Kidney (tissue), 14 donors: ENCODE data around the gene CD200R1L. TPM values are rescaled to one million over a fixed set of nuclear protein-coding genes. Genes with fewer than 3 reads are reported as not detected.

Experiments used
- DNase-seq, 5 donors: peaks; one replicate each; pipeline ENCODE4 v3.0.0-alpha.2; 2013 to 2020
- FAIRE-seq: peaks from 2 replicates; lab custom pipeline; 2012; peaks lifted over from hg19 to GRCh38; lab: Jason Lieb, UNC
- H3K27ac ChIP-seq, 2 donors: one replicate each; pipeline ENCODE4 v1.7.0; 2013; ENCODE audit warnings: low read depth in 2 of 2, low read length in 2 of 2, inconsistent platforms in 1 of 2
- H3K27me3 ChIP-seq: one replicate; pipeline ENCODE4 v1.7.1; 2013; ENCODE audit warnings: low read length, inconsistent platforms; ENCODE audit not compliant: control insufficient read depth, insufficient read depth
- H3K36me3 ChIP-seq, 3 donors: one replicate each; pipeline versions ENCODE4 v1.7.0 to v1.7.1; 2013; ENCODE audit warnings: low read length in 3 of 3, control low read depth in 1 of 3, inconsistent platforms in 1 of 3; ENCODE audit not compliant: insufficient read depth in 3 of 3, control insufficient read depth in 2 of 3
- H3K4me1 ChIP-seq, 3 donors: one replicate each; pipeline versions ENCODE4 v1.7.0 to v1.7.1; 2013; ENCODE audit warnings: low read length in 3 of 3, inconsistent platforms in 1 of 3, low read depth in 1 of 3; ENCODE audit not compliant: control insufficient read depth in 2 of 3, insufficient read depth in 2 of 3
- H3K4me3 ChIP-seq, 3 donors: one replicate each; pipeline versions ENCODE4 v1.7.0 to v1.8.1; 2013; ENCODE audit warnings: low read length in 3 of 3, control low read depth in 1 of 3, inconsistent platforms in 1 of 3
- H3K9ac ChIP-seq, 3 donors: one replicate each; pipeline versions ENCODE4 v1.7.0 to v1.7.1; 2013; ENCODE audit warnings: low read length in 3 of 3, control low read depth in 1 of 3, inconsistent platforms in 1 of 3
- H3K9me3 ChIP-seq, 3 donors: one replicate each; pipeline versions ENCODE4 v1.7.0 to v1.7.1; 2013; ENCODE audit warnings: low read length in 3 of 3, control low read depth in 1 of 3, inconsistent platforms in 1 of 3; ENCODE audit not compliant: control insufficient read depth in 2 of 3, insufficient read depth in 1 of 3
- CTCF ChIP-seq: IDR thresholded peaks from 3 replicates; pipeline ENCODE4 v1.5.1; 2012; ENCODE audit warnings: mild to moderate bottlenecking, moderate library complexity, borderline replicate concordance; ENCODE audit not compliant: insufficient read depth; ENCODE audit errors: extremely low read depth
- intact Hi-C: fragments of 100-400 bp; cut with DNase I; formaldehyde crosslinking; loops from one replicate; pipeline ENCODE4 v1.11.1; 2022
- polyA plus RNA-seq: library from polyadenylated mRNA; stranded (reverse); fragments of 350-450 nt; fragmentation: Illumina TruSeq; extraction: RNeasy Lipid Tissue Mini Kit (QIAGEN cat#74804); gene quantifications from one replicate; pipeline ENCODE4 v1.2.3, GENCODE V29; 2014; ENCODE audit warnings: low read depth, low replicate concordance; ENCODE audit not compliant: insufficient read depth
- total RNA-seq: library from RNA; stranded (reverse); fragmentation: NEBNext Ultra II Directional; extraction: Animal tissue kit (Norgen Biotek cat#: 25700); gene quantifications from one replicate; pipeline ENCODE4 v1.2.1, GENCODE V29; 2021
- donor health status: control.
- donor health status: control.
- donor health status: control.
- donor health status: control.
- donor health status: control.
- donor health status: DM: yes; HTN: yes; CAD: no.
- donor health status: Normal renal cell carcinoma (clear cell type).

CD200R1L gene
- total and polyA plus RNA-seq, 2 donors from 2014 or later, result not detected

- Histone ChIP-seq H3K36me3 (no peaks in the 10 kb centered on the region), H3K9me3 (no peaks in the 10 kb centered on the region), H3K27ac (no peak overlapping the region), H3K9ac (no peak overlapping the region), H3K4me3 (no peak overlapping the region), H3K27me3 (no peaks in the 10 kb centered on the region), H3K4me1 (peaks cover 0 to 3% (median 2%) of the 10 kb centered on the region in 3 donors)
- no peak for TF ChIP-seq CTCF
- peak in 1 of 5 donors; percentile 67 for DNase-seq
- intact Hi-C loops, result no loop called here
- peak; percentile 38 for FAIRE-seq
Measured at GRCh38 chr3:112808136-112808535, 38.5 kb downstream of the CD200R1L start.

DNA sequence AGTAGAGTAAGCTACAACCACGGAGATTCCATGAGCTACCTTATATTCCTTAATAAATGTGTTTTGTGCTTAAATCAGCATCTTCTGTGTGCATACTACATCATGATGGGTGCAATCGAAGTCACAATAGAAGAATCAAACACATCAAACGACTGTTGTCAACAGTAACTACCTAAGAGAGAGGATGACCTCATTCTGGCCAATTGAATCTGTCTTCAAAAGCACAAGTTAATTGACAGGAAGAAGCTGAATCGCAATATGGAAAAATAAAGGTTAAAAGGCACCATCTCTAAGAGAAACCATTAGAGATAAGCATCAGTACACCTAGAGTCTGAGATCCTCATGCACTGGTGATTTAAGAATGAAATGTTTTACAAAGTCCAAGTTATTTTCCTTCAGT lies 39.0 kb downstream of the CD200R1L start:
- DNase-seq (no peak), FAIRE-seq (no peak)
- Histone ChIP-seq H3K9ac (no peak overlapping the region), H3K4me3 (no peak overlapping the region), H3K4me1 (peaks cover 0 to 3% (median 2%) of the 10 kb centered on the region in 3 donors), H3K36me3 (no peaks in the 10 kb centered on the region), H3K27me3 (no peaks in the 10 kb centered on the region), H3K27ac (no peak overlapping the region), H3K9me3 (no peaks in the 10 kb centered on the region)
- intact Hi-C loops, result no loop called here
- TF ChIP-seq CTCF, result no peak

DNA sequence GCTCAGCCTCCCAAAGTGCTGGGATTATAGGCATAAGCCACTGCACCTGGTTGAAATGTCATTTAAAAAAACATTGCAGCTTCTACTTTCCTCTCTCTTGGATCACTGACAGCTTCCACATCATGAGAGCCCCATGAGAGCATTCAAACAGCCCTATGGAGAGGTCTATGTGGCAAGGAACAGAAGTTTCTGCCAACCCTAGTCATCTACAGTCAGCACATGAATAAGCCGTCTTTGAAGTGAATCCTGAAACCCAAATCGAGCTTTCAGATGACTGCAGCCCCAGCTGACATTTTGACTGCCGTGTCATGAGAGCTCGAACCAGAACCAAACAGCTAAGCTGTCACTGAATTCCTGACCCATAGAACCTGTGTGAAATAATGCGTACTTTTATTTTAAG lies 39.8 kb downstream of the CD200R1L start:
- Histone ChIP-seq H3K27ac (no peak overlapping the region), H3K36me3 (no peaks in the 10 kb centered on the region), H3K27me3 (no peaks in the 10 kb centered on the region), H3K4me1 (peaks cover 0 to 3% (median 1%) of the 10 kb centered on the region in 3 donors), H3K9ac (no peak overlapping the region), H3K9me3 (no peaks in the 10 kb centered on the region), H3K4me3 (no peak overlapping the region)
- DNase-seq, result no peak
- intact Hi-C loops, result no loop called here
- FAIRE-seq, result no peak
- TF ChIP-seq CTCF, result no peak

DNA sequence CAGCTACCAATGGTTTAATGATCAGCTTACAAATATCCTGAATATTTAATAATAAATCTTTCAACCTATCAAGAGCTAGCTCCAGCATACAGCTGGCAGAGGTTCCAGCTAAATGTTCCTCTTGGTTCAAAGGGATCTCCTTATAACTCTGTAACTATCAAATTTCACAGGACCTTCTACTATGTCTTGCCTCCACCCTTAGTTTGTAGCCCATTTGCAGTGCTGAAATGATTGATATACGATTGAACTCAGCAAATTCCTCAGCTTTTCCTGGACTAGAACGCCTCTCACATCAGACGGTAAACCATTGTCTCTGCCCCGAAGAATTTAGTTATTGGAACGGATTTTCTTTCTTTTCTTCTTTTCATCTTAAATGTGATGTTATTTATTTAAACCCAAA lies 41.5 kb downstream of the CD200R1L start:
- Histone ChIP-seq H3K27ac (no peak overlapping the region), H3K4me3 (no peak overlapping the region), H3K9me3 (no peaks in the 10 kb centered on the region), H3K9ac (no peak overlapping the region), H3K4me1 (no peaks in the 10 kb centered on the region), H3K27me3 (no peaks in the 10 kb centered on the region), H3K36me3 (no peaks in the 10 kb centered on the region)
- FAIRE-seq (no peak), DNase-seq (no peak)
- intact Hi-C loops, result no loop called here
- TF ChIP-seq CTCF, result no peak
